ENCODE measurements around the gene GIGYF1. TPM values are rescaled to one million over a fixed set of nuclear protein-coding genes. Genes with fewer than 3 reads are reported as not detected.
A peak's percentile ranks its signal among the peaks of the same experiment; 100 is the strongest.

GIGYF1 gene
- total and polyA plus RNA-seq, 2 donors from 2014 or later, result 11.6 to 51.3 TPM

GRCh38 chr7:100678291-100678984, 15.6 kb downstream of the GIGYF1 start:
- Histone ChIP-seq H3K36me3 (ENCODE audit: control insufficient read depth in 2 of 3, insufficient read depth in 3 of 3, low read length in 3 of 3) (peaks cover 0 to 23% (median 14%) of the 10 kb centered on the region in 3 donors), H3K9me3 (ENCODE audit: control insufficient read depth in 2 of 3, insufficient read depth in 1 of 3, low read length in 3 of 3) (no peaks in the 10 kb centered on the region), H3K4me1 (ENCODE audit: control insufficient read depth in 2 of 3, insufficient read depth in 2 of 3, low read depth in 1 of 3, low read length in 3 of 3) (peaks cover 0 to 3% (median 0%) of the 10 kb centered on the region in 3 donors), H3K4me3 (ENCODE audit: low read length in 3 of 3) (no peak overlapping the region), H3K27me3 (ENCODE audit: control insufficient read depth, insufficient read depth, low read length) (no peaks in the 10 kb centered on the region), H3K27ac (ENCODE audit: low read depth in 2 of 2, low read length in 2 of 2) (no peak overlapping the region), H3K9ac (ENCODE audit: low read length in 3 of 3) (no peak overlapping the region)
- FAIRE-seq (no peak), DNase-seq (peak in 2 of 5 donors; percentile 62 to 79)
- TF ChIP-seq, protein P1, sequence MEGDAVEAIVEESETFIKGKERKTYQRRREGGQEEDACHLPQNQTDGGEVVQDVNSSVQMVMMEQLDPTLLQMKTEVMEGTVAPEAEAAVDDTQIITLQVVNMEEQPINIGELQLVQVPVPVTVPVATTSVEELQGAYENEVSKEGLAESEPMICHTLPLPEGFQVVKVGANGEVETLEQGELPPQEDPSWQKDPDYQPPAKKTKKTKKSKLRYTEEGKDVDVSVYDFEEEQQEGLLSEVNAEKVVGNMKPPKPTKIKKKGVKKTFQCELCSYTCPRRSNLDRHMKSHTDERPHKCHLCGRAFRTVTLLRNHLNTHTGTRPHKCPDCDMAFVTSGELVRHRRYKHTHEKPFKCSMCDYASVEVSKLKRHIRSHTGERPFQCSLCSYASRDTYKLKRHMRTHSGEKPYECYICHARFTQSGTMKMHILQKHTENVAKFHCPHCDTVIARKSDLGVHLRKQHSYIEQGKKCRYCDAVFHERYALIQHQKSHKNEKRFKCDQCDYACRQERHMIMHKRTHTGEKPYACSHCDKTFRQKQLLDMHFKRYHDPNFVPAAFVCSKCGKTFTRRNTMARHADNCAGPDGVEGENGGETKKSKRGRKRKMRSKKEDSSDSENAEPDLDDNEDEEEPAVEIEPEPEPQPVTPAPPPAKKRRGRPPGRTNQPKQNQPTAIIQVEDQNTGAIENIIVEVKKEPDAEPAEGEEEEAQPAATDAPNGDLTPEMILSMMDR (IDR thresholded peaks at IDR 0.05; ENCODE audit: borderline replicate concordance, extremely low read depth, insufficient read depth), result no peak
- intact Hi-C loops (cut with DNase I), result no loop called here

GRCh38 chr7:100677308-100678267, 16.5 kb downstream of the GIGYF1 start:
- H3K9me3 ChIP-seq (ENCODE audit: control insufficient read depth in 2 of 3, insufficient read depth in 1 of 3, low read length in 3 of 3), result no peaks in the 10 kb centered on the region
- peaks cover 0 to 3% (median 0%) of the 10 kb centered on the region in 3 donors for H3K4me1 ChIP-seq (ENCODE audit: control insufficient read depth in 2 of 3, insufficient read depth in 2 of 3, low read depth in 1 of 3, low read length in 3 of 3)
- no peak for FAIRE-seq
- no peak overlapping the region for H3K9ac ChIP-seq (ENCODE audit: low read length in 3 of 3)
- H3K27ac ChIP-seq (ENCODE audit: low read depth in 2 of 2, low read length in 2 of 2), result no peak overlapping the region
- TF ChIP-seq, protein P1 (IDR thresholded peaks at IDR 0.05; ENCODE audit: borderline replicate concordance, extremely low read depth, insufficient read depth), result no peak
- H3K27me3 ChIP-seq (ENCODE audit: control insufficient read depth, insufficient read depth, low read length), result no peaks in the 10 kb centered on the region
- intact Hi-C loops (cut with DNase I), result no loop called here
- peaks cover 0 to 20% (median 14%) of the 10 kb centered on the region in 3 donors for H3K36me3 ChIP-seq (ENCODE audit: control insufficient read depth in 2 of 3, insufficient read depth in 3 of 3, low read length in 3 of 3)
- no peak overlapping the region for H3K4me3 ChIP-seq (ENCODE audit: low read length in 3 of 3)
- DNase-seq, result peak in 2 of 5 donors; percentile 59 to 79

DNA sequence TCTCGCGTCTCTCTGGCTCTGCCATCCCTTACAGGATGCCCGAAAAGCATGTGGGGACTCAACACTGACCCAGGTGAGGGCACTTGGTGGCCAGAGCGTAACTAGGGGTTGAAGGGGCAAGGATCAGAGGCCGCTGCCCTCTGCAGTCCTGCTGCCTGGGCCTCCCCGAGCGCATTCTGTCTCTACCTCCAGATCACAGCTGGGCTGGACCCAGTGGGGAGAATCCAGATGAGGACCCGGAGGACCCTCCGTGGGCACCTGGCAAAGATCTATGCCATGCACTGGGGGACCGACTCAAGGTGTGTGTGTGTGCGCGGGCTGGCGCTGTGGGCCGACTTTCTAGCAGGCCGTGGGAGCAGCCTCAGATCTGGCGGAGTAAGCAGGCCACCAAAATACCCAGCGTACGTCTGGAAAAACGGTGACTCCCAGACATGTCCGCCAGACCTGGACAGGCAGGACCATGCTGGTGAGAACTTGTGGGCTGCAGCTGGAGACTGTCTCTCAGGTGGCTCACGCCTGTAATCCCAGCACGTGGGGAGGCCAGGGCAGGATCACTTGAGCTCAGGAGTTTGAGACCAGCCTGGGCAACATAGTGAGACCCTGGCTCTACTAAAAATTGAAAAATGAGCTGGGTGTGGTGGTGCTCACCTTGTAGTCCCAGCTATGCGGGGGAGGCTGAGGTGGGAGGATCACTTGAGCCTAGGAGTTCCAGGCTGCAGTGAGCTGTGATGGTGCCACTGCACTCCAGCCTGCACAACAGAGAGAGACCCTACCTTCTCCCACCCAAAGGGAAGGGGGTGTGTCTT, 17.3 kb downstream of the GIGYF1 start:
- DNase-seq, result peak in 2 of 5 donors; percentile 64 to 79
- no peak for FAIRE-seq
- TF ChIP-seq, protein P1 (IDR thresholded peaks at IDR 0.05; ENCODE audit: borderline replicate concordance, extremely low read depth, insufficient read depth), result no peak
- peak overlapping the region; percentile 53 to 82 for H3K27ac ChIP-seq (ENCODE audit: low read depth in 2 of 2, low read length in 2 of 2)
- H3K27me3 ChIP-seq (ENCODE audit: control insufficient read depth, insufficient read depth, low read length), result no peaks in the 10 kb centered on the region
- no peak overlapping the region for H3K9ac ChIP-seq (ENCODE audit: low read length in 3 of 3)
- intact Hi-C loops (cut with DNase I), result no loop called here
- peak overlapping the region in 1 of 3 donors; percentile 60 for H3K4me3 ChIP-seq (ENCODE audit: low read length in 3 of 3)
- H3K4me1 ChIP-seq (ENCODE audit: control insufficient read depth in 2 of 3, insufficient read depth in 2 of 3, low read depth in 1 of 3, low read length in 3 of 3), result peaks cover 0 to 3% (median 0%) of the 10 kb centered on the region in 3 donors
- no peaks in the 10 kb centered on the region for H3K9me3 ChIP-seq (ENCODE audit: control insufficient read depth in 2 of 3, insufficient read depth in 1 of 3, low read length in 3 of 3)
- peaks cover 0 to 20% (median 14%) of the 10 kb centered on the region in 3 donors for H3K36me3 ChIP-seq (ENCODE audit: control insufficient read depth in 2 of 3, insufficient read depth in 3 of 3, low read length in 3 of 3)
